Stimulated activated CD4-positive, alpha-beta T cell treated with anti-CD3 and anti-CD28 coated beads, Interleukin-1b, Interleukin-23, amount 100 ng/mL, for 4 hours (primary cell): ENCODE measurements around the gene ZBTB43.
A peak's percentile ranks its signal among the peaks of the same experiment; 100 is the strongest.

Source experiments
- DNase-seq, 2 donors: peaks; one replicate each; pipeline ENCODE4 v3.0.0-alpha.2; 2020; ENCODE audit warnings: low read depth in 2 of 2

The ZBTB43 gene

DNA sequence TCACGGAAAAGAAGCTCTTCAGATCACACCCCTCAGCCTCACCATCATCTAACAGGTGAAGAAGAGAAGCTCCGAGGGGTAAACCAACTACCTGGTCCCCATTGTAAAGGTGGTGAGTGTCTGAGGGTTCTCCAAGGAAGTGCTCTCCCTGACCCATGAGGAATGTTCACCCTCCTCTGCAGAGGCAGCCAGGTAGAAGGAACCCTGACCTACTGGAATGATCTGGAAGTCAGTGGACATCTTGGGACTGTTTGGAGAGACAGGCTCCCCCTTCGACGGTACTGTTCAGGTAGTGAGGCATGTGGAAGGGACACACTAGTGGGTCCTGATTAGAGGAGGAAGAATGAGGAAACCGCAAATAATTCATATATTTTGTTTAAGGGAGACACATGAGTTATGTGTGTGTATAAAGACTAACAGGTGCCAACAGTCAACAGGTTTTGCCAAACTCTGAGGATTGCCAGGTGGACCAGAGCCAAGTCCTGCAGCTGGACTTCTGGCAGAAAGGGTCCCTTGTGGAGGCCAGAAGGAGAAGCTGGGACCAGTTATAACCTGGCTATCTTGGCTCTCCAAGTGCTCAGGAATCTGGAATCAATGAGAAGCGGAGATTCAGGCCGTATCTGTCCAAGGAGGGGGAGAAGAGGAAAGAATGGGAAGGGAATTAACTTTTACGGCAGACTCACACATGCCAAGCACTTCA lies 52.6 kb downstream of the ZBTB43 start:
- DNase-seq: no peak

DNA sequence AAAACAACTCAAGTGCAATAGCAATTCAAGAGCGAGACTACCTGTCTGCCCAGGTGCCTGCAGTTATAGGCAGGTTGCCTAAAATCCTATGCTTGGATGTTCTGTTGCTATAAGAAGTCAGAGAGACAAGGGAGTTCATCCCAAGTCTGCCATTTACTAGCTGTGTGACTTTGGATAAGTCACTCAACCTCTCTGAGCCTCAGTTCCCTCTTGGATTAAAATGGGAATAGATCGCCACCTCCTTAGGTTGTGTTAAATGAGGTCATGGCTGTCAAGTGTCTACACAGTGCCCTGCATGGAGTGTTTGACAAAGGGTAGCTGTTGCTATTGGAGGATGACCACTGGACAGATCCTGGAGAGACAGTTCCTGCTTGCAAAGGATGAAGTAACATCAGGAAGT lies 54.3 kb downstream of the ZBTB43 start:
- DNase-seq: no peak

DNA sequence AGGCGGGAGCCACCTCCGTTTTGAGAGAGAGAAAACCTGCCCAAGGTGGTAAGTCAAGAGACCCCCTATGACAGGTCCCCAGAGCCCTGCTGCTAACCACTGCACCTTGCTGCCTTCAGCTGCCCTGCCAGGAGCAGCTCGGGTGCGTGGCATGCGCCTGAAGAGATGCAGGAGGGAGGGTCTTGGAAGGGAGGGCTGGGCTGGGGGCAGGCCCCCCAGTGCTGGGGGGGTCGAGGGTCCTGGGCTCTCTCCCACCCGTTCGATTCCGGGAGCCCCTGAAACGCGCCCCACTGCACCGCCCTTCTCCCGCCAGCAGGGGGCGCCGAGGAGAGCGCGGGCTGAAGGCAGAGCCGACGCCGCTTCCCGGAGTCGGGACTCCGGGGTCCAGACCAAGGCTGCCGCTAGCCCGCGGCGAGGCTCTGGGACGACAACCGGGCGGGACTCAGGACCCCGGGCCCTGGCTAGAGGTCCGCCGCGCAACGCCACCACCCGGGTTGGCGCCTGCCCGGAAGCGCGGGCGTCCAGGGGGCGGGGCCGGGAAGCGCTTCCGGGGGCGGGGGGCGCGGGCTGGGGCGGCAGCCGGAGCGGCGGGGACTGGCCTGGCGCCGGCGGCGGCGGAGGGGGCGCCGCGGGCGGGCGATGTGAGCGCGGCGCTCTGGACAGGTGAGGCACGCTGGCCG lies 55.4 kb downstream of the ZBTB43 start, which contains the start of gene ZBTB34:
Gene ZBTB34, plus strand, starts transcription at position 563 of the 680 bp plus-strand sequence. CDS start 18,761 bp downstream, outside the sequence.
- peak; percentile 67 to 74 for DNase-seq

DNA sequence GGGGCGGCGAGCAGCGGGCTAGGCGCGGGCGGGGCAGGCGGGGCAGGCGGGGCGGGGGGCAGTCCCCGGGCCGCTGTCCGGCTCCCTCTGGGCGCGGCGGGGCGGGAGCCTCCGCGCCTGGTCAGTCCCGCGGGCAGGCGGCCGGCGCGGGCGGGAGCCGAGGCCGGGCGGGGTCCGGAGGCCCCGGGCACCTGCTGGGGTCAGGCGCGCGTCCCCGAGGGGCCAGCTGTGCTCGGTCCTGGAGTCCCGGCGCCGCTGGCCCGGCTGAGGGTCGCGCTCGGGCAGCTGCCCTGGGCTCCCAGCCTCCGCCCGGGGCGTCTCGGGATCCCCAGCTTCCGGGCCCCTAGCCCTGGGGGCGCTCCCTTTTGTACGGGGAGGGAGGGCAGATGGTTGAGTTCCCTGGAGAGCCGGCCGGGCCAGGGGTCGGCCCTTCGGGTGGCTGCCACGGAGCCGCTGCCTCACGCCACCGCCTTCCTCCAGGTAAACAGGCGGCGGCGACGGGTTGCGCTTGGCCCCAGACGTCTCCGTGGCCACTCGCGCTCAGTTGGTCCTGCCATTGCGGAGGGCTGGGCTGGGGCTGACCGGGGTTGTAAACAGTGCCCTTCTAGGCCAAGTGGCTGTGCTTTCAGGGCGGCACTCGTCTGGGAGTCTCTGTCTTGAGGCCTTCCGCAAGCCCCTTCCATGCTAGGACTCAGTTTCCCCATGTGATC lies 56.1 kb downstream of the ZBTB43 start:
- peak in 1 of 2 donors; percentile 18 for DNase-seq

DNA sequence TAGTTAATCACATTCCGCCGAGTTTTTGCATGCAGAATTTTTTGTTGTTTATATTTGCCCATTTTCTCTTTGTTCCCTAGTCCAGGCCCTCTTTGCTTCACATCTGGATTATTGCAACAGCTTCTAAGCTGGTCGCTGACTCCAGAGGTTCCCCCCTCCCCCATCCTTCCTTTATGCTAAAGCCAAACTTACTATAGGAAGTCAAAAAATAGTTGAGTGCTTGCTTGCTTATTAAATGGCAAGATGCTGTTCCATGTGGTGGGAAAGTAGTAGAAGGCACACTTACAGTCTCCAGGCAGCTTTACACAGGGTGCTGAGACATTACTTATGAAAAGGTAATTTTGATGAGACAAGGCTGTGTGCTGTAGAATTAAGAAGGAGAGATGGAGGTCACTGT lies 56.9 kb downstream of the ZBTB43 start:
- DNase-seq: no peak

DNA sequence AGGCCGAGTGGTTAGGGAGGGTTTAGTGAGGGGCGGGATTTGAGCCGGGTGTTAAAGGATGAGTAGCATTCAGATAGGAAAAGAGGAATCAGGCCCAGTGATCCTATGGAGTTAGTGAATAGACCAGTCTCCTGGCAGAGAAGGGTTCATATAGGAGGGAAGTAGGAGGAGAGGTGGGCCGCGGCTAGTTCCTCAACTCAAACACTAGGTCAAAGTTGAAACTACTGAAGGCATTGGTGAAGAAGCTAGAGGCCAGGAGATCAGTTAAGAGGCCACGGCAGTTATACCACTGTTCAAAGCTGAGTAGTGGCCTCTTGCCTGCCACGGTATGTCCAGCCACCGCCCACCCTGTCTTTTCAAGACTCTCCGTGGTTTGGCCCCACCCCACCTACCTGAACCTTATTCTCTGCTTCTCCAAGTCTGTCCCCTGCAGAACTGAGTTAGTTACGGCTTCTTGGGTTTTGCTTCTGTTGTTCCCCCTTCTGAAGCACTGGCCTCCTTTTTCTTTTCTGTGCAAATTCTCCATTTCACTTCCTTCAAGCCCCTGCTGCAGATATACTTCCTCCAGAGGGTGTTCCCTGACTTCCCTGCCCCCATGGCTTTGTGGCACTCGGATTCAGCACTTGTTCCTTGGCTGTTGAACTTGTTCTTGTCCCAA lies 57.4 kb downstream of the ZBTB43 start:
- no peak for DNase-seq

DNA sequence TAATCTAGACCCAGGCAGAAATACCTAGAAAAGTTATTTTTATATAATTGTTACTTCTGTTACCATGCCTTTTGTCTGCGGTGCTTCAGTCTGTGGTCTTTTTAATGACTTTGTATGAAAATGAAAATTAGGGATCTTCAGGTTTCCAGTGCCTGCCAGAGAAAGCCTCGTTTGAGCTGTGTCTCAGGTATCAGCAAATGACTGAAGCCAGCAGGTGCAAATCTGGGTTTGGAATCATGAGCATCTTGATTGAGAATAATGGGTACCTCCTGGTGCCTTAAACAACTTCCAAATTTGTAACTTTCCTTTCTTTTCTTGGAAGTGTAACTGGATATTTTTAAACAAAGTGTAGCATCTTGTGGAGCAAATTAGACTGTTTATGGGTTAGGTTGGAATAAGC lies 59.9 kb downstream of the ZBTB43 start:
- DNase-seq: no peak

DNA sequence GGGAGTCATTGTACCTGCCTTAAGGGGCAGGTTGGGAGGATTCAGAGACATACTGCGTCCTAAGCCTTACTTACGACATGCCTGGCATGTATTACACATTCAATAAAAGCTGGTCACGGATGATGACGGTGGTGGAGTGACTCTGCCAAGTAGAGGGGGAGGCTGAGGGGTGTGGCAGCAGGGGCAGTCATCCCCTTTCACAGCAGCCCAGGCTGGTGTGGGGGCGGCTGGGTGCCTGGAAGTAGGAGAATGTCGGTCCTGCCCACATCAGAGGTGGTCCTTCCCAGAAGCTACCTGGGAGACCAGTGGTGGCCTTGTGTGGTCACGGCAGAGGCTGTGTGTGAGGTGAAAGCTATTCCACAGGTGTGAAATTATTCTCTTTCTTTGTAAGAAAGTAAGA lies 64.5 kb downstream of the ZBTB43 start:
- no peak for DNase-seq

DNA sequence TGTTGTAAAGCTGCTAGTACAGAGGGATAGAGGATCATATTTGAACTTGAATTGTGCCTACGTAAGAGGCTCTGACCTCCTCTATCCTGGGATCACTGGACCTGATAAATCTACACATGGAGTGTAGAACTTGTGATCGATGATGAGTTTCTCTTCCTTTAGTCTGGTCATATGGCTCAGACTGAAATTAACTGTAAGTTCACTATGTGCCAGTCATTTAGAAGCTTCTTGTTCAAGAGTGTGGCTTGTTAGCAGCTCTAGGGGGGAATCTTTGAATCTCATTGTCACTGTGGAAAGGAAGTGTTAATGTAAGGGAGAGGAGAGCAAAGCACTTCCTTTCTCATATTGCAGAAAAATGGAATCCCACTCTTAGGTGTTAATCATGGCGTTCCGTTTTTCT lies 67.7 kb downstream of the ZBTB43 start:
- DNase-seq: no peak

DNA sequence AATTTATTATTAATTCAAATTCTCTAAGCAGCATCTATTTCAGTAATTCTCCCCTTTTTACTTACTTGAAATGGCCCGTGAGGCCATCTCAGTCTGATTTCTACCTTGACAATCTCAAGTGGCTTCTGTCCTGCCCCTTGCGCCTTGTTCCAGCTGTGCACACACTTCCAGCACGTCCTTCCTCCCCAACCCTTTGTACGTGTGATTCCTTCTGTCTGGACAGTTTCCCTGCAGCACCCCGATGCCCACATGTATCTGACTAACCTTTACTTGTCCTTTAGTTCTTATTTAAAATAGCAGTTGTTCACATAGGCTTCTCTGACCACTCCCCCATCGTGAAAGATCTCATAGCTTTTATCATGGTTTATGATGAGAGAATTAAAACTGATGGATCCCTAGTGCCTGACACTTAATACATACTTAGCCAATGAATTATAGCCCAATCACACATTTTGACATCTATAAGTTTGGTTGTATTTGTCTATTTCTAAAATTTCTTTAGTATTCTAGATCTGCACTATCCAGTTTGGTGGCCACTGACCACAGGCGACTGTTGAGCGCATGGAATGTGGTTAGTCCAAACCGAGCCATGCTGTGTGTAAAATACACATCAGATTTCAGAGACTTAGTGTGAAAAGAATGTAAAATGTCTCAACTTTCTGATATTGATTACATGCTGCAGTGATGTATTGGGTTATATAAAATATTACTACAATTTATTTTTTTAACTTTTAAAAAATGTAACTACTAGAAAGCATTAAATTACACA lies 69.9 kb downstream of the ZBTB43 start:
- DNase-seq: no peak

DNA sequence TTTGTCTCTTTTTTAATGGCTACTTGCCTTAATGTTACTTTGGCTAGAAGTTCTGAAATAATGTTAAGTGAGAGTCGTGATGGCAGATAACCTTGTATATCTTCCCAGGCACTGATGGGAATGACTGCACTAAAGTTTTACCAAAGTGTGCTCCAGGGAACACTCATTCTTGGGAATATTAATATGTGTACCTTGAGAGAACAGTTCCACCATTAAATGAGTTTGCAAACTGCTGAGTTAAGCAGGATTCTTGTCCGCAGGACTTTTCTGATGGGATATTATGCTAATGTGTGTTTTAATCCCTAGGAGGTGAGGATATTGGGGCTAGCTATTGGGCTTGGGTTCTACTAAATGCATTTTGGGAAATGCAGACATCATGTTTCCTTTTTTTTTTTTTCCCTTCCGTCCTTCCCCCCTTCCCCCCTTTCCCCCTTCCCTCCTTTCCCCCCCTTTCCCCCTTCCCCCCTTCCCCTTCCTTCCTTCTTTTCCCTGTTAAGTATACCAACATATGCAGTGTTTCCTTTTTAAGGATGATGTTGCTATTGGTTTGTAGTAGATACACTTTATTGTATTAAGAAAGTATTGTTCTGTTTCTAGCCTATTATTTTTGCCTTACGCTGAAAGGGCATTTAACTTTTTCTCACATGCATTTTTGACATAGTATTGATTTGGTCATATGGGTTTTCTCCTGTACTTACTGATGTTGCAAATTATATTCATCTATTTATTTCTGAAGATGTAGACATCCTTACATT lies 71.1 kb downstream of the ZBTB43 start:
- DNase-seq: no peak

DNA sequence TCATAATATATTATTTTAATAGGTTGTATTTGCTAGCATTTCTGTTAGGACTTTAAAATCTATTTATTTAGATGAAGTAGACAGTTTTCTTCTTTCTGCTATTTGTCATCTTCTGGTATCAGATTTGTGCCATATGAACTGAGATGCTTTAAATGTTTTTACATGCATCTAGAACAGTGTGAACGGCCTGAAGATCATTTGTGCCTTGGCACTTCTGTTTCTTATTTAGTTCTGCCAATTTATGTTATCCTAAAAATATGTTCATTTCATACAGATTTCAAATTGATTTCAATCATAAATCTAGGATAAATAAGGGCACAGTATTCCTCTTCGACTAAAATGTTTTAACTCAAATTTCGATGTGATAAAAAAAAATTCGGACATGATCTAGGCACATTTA lies 71.7 kb downstream of the ZBTB43 start:
- no peak for DNase-seq

DNA sequence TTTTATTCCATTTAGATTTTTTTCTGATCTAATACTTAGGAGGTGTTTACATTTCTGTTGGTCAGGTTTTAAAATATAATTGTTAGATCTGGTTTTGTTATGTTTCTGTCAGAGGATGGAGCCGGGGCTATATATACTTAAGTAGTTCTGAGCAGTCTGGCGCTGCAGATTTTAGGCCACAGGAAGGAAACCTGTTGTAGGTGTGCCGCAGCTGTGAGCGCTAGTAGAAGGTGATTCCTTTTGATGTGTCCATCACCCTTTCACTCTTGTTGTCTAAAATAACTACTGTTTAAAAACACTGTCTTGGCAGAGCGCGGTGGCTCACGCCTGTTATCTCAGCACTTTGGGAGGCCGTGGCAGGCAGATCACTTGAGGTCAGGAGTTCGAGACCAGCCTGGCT lies 72.6 kb downstream of the ZBTB43 start:
- DNase-seq: no peak

DNA sequence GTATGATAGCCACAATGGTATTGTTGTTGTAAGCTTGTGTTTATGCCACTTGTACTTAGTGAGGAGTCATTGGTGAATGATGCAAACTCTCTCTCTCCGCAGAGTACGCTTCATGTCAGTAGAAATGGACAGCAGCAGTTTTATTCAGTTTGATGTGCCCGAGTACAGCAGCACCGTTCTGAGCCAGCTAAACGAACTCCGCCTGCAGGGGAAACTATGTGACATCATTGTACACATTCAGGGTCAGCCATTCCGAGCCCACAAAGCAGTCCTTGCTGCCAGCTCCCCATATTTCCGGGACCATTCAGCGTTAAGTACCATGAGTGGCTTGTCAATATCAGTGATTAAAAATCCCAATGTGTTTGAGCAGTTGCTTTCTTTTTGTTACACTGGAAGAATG lies 74.4 kb downstream of the ZBTB43 start:
- no peak for DNase-seq

DNA sequence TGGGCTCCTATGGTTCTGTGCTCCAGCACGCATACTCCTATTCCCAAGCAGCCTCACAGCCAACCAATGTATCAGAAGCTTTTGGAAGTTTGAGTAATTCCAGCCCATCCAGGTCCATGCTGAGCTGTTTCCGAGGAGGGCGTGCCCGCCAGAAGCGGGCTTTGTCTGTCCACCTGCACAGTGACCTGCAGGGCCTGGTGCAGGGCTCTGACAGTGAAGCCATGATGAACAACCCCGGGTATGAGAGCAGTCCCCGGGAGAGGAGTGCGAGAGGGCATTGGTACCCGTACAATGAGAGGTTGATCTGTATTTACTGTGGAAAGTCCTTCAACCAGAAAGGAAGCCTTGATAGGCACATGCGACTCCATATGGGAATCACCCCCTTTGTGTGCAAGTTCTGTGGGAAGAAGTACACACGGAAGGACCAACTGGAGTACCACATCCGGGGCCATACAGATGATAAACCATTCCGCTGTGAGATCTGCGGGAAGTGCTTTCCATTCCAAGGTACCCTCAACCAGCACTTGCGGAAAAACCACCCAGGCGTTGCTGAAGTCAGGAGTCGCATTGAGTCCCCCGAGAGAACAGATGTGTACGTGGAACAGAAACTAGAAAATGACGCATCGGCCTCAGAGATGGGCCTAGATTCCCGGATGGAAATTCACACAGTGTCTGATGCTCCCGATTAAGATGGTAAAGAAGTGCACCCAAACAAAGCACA lies 75.5 kb downstream of the ZBTB43 start:
- no peak for DNase-seq

DNA sequence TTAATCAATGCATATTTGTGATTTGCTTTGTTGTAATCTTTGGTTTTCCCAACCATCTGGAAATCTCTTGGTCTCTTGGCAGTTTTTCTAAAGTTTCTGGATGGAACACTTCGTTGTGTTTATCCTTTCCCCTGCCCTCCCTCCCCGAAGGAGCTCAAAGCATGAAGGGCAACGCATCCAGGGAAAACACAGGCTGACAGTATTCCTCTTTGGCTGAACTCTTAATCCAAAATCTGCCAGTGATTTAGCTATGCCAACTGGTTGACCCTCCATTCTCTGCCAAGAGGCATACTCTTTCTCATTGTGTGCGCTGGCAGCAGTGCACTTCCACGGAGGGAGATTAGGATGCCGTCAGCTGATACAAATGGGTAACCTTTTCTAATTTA lies 76.1 kb downstream of the ZBTB43 start:
- DNase-seq: no peak

DNA sequence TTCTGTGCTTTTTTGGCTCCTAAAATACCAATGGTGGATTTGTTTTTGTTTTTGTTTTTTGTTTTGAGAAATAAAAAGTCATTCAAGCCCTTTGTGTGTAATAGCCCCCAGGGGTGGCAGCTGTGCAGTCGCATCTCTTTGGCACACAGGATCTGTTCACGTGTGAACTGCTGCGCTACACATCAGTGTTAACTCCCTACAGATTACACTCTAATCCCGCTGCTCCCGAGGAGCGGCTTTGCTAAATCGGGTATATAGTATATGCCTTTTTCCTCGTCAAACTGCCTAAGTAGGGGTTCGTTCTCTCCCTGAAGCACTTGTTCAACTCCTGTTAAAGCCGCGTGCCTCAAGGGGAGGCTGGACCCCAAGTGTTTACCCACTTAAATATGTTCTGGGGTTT lies 77.9 kb downstream of the ZBTB43 start:
- DNase-seq: no peak

DNA sequence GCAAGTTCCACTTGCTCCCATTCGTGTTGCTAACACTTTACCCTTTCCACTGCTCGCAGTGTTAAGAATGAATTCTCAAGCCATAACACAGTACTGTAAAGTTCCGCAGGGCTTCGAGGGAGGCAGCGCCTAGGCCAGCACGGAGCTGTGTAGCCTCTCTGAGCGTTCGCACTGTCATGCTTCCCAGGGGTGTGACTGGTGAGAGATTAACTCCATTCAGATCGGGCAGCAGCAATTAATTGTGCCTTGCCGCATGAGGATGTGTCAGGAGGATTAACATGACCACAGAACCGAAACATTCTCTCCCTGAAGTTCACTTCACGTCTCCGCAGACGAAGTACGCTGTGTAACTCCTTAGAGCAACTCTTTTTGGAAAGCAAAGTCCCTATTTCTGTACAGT lies 78.8 kb downstream of the ZBTB43 start:
- DNase-seq: no peak

DNA sequence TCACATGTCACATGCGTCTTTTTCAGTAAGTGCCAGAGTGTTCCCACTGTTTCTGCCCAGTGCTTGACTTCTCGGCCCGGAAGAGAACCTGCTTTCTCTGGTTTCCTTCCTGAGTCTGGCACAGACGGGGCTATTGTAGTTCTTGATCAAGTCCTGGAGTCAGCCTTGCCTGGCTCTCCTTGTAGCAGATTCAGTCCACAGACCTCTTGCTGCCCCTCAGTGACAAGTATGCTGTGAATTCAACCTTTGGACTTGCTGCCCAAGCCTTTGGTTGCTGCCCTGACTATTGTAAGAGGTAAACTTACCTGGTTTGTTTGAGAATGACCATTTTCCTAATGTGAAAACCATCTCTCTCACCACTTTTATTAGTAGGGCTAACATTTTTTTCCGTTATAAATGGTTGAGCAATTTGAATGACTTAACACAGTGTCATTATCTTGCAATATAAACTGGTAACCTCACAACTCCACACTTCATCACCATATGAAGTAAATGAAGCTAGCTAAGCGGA lies 80.3 kb downstream of the ZBTB43 start:
- DNase-seq: no peak
